NB4 (cell line): ENCODE data around the gene INPP5A.

ENCODE experiments used
- POLR2A ChIP-seq: IDR thresholded peaks from 2 replicates; pipeline ENCODE4 v1.6.1; 2011; ENCODE audit warnings: mild to moderate bottlenecking; ENCODE audit not compliant: insufficient read length; ENCODE audit errors: extremely low read depth
- TF ChIP-seq, protein P1 (sequence below): IDR thresholded peaks from one replicate; pipeline ENCODE4 v1.5.1; 2012; ENCODE audit warnings: low read depth, low read length
- TF ChIP-seq, protein P2 (sequence below): IDR thresholded peaks from 2 replicates; pipeline ENCODE4 v1.6.1; 2011; ENCODE audit warnings: low read depth, low read length

DNA sequence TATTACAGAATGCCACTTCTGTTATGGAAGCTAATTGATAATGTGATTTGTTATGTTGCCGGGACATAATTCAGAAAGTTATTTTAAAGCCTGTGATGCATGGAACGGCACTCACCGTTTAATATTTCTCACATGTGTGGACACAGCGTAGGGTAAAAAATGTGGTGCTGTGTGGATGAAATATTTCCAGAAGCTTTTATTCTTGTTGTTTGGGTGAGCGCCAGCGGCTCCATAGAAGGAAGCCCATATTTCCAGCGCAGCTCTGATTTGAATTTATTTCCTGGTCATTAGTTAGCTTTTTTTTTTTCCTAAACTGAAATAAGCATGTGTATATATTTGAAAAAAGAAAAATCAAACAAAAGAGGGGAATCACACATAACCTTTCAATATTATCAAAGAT lies 268.5 kb downstream of the INPP5A start:
- TF ChIP-seq, protein P1, sequence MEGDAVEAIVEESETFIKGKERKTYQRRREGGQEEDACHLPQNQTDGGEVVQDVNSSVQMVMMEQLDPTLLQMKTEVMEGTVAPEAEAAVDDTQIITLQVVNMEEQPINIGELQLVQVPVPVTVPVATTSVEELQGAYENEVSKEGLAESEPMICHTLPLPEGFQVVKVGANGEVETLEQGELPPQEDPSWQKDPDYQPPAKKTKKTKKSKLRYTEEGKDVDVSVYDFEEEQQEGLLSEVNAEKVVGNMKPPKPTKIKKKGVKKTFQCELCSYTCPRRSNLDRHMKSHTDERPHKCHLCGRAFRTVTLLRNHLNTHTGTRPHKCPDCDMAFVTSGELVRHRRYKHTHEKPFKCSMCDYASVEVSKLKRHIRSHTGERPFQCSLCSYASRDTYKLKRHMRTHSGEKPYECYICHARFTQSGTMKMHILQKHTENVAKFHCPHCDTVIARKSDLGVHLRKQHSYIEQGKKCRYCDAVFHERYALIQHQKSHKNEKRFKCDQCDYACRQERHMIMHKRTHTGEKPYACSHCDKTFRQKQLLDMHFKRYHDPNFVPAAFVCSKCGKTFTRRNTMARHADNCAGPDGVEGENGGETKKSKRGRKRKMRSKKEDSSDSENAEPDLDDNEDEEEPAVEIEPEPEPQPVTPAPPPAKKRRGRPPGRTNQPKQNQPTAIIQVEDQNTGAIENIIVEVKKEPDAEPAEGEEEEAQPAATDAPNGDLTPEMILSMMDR: no peak
- no peak for TF ChIP-seq POLR2A
- TF ChIP-seq, protein P2, sequence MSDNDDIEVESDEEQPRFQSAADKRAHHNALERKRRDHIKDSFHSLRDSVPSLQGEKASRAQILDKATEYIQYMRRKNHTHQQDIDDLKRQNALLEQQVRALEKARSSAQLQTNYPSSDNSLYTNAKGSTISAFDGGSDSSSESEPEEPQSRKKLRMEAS: no peak
